A673 (cell line): ENCODE data around the gene E2F3. TPM values are rescaled to one million over a fixed set of nuclear protein-coding genes. Genes with fewer than 3 reads are reported as not detected.

Experiments
- BruUV-seq: library from RNA; stranded (reverse); fragments of 400-500 nt; replicated peaks from 2 replicates; lab custom pipeline; 2021; lab: Mats Ljungman, UMichigan
- CTCF ChIA-PET: fragments of 300-600 bp; sonication (Branson Sonifier 250); formaldehyde crosslinking; loops from one replicate; lab custom pipeline; 2022; ENCODE audit warnings: antibody characterized with exemption; lab: Charles Lee
- POLR2A ChIA-PET: fragments of 300-600 bp; sonication (Branson Sonifier 250); formaldehyde crosslinking; loops from one replicate; lab custom pipeline; 2022; ENCODE audit warnings: antibody characterized with exemption; ENCODE audit not compliant: low non-redundant PET; lab: Charles Lee
- DNase-seq: peaks from one replicate; pipeline ENCODE4 v3.0.0-alpha.2; 2015; ENCODE audit warnings: low spot score
- H3K27ac ChIP-seq: fragments of 200-600 bp; sonication (generic); 2 replicates; pipeline ENCODE4 v1.5.1; 2016; ENCODE audit warnings: mixed run types, low read depth, mild to moderate bottlenecking, mixed read lengths, antibody characterized with exemption, low read length; ENCODE audit not compliant: poor library complexity, severe bottlenecking
- H3K27me3 ChIP-seq: fragments of 200-600 bp; sonication (generic); replicated peaks from 2 replicates; pipeline ENCODE4 v1.6.1; 2017; ENCODE audit warnings: mixed run types, low read depth, mild to moderate bottlenecking, mixed read lengths, antibody characterized with exemption, low read length; ENCODE audit not compliant: insufficient read depth, poor library complexity
- H3K36me3 ChIP-seq: fragments of 200-600 bp; sonication (generic); 2 replicates; pipeline ENCODE4 v1.6.1; 2016; ENCODE audit warnings: mixed run types, mild to moderate bottlenecking, mixed read lengths, antibody characterized with exemption, low read length; ENCODE audit not compliant: insufficient read depth, poor library complexity, severe bottlenecking
- H3K4me1 ChIP-seq: fragments of 200-600 bp; sonication (generic); 2 replicates; pipeline ENCODE4 v1.6.1; 2017; ENCODE audit warnings: mixed run types, mild to moderate bottlenecking, mixed read lengths, antibody characterized with exemption, low read length; ENCODE audit not compliant: insufficient read depth, poor library complexity, severe bottlenecking
- H3K4me3 ChIP-seq: fragments of 200-600 bp; sonication (generic); 2 replicates; pipeline ENCODE4 v1.5.1; 2016; ENCODE audit warnings: low read depth, mixed run types, mild to moderate bottlenecking, mixed read lengths, low read length; ENCODE audit not compliant: poor library complexity, severe bottlenecking
- H3K9me3 ChIP-seq: fragments of 200-600 bp; sonication (generic); 2 replicates; pipeline ENCODE4 v1.6.1; 2016; ENCODE audit warnings: mixed run types, low read depth, mild to moderate bottlenecking, mixed read lengths, antibody characterized with exemption, low read length; ENCODE audit not compliant: poor library complexity, severe bottlenecking
- CTCF ChIP-seq: fragments of 300-800, 200-600 bp; sonication (generic); conservative IDR thresholded peaks from 2 replicates; pipeline ENCODE4 v1.5.1; 2017; ENCODE audit warnings: low read depth, mild to moderate bottlenecking, antibody characterized with exemption, low read length, moderate library complexity, mixed read lengths
- EZH2 ChIP-seq: fragments of 200-600 bp; sonication (generic); IDR thresholded peaks from 2 replicates; pipeline ENCODE4 v1.6.1; 2017; ENCODE audit warnings: borderline replicate concordance, low read depth, mild to moderate bottlenecking, mixed read lengths, antibody characterized with exemption, low read length; ENCODE audit not compliant: poor library complexity, severe bottlenecking
- intact Hi-C: fragments of 100-400 bp; cut with micrococcal nuclease; formaldehyde crosslinking; loops from one replicate; pipeline ENCODE4 v1.10.0; 2022; ENCODE audit not compliant: unreplicated experiment
- total RNA-seq: library from RNA; stranded (reverse); gene quantifications from 2 replicates; pipeline ENCODE4 v1.2.3, GENCODE V29; 2021

Gene E2F3
- total RNA-seq, 1 experiment from 2014 or later: 42.4 TPM

GRCh38 chr6:20441921-20442320 is 40.2 kb downstream of the E2F3 start:
- CTCF ChIA-PET: no interaction called here
- Histone ChIP-seq H3K27ac (no peak overlapping the region), H3K9me3 (no peaks in the 10 kb centered on the region), H3K4me3 (no peak overlapping the region), H3K36me3 (peaks cover 13% of the 10 kb centered on the region), H3K4me1 (peaks cover 8% of the 10 kb centered on the region), H3K27me3 (no peaks in the 10 kb centered on the region)
- DNase-seq: no peak
- intact Hi-C loops: no loop called here
- POLR2A ChIA-PET: no interaction called here
- TF ChIP-seq CTCF: no peak
- TF ChIP-seq EZH2: no peak
- no TSS peak for BruUV-seq

GRCh38 chr6:20444786-20445271 is 43.1 kb downstream of the E2F3 start:
- no peak for TF ChIP-seq EZH2
- TF ChIP-seq CTCF: no peak
- DNase-seq: no peak
- Histone ChIP-seq H3K4me1 (no peaks in the 10 kb centered on the region), H3K27ac (no peak overlapping the region), H3K36me3 (peaks cover 6% of the 10 kb centered on the region), H3K4me3 (no peak overlapping the region), H3K27me3 (no peaks in the 10 kb centered on the region), H3K9me3 (no peaks in the 10 kb centered on the region)
- no TSS peak for BruUV-seq
- intact Hi-C loops: no loop called here
- CTCF ChIA-PET: no interaction called here
- POLR2A ChIA-PET: no interaction called here

- Histone ChIP-seq H3K4me1 (no peaks in the 10 kb centered on the region), H3K4me3 (no peak overlapping the region), H3K9me3 (peaks cover 6% of the 10 kb centered on the region), H3K36me3 (no peaks in the 10 kb centered on the region), H3K27me3 (no peaks in the 10 kb centered on the region), H3K27ac (no peak overlapping the region)
- no peak for DNase-seq
- no TSS peak for BruUV-seq
- CTCF ChIA-PET: no interaction called here
- TF ChIP-seq EZH2 (no peak), CTCF (no peak)
- POLR2A ChIA-PET: no interaction called here
- intact Hi-C loops: no loop called here
Measured at GRCh38 chr6:20447157-20447556, 45.5 kb downstream of the E2F3 start.
